Testis (tissue), 3 donors: Measurements from ENCODE around the gene C12orf75. TPM values are rescaled to one million over a fixed set of nuclear protein-coding genes. Genes with fewer than 3 reads are reported as not detected.

Experiments
- DNase-seq: peaks from one replicate; pipeline ENCODE4 v3.0.0-alpha.2; 2019
- H3K27ac ChIP-seq, 2 donors: fragments of 200-600 bp; sonication (generic); one replicate each; pipeline ENCODE4 v1.5.1; 2019
- H3K27me3 ChIP-seq: fragments of 200-600 bp; sonication (generic); one replicate; pipeline ENCODE4 v1.5.1; 2019
- H3K36me3 ChIP-seq: fragments of 200-600 bp; sonication (generic); one replicate; pipeline ENCODE4 v1.5.1; 2017; ENCODE audit warnings: low read depth; ENCODE audit errors: missing control alignments
- H3K4me1 ChIP-seq: fragments of 200-600 bp; sonication (generic); one replicate; pipeline ENCODE4 v1.5.1; 2019
- H3K4me3 ChIP-seq, 2 donors: fragments of 200-600 bp; sonication (generic); one replicate each; pipeline ENCODE4 v1.5.1; 2017 to 2019
- H3K9me3 ChIP-seq: fragments of 200-600 bp; sonication (generic); one replicate; pipeline ENCODE4 v1.5.1; 2017
- POLR2A ChIP-seq: fragments of 450-650 bp; IDR thresholded peaks from one replicate; pipeline ENCODE4 v1.6.1; 2017; ENCODE audit warnings: antibody characterized with exemption, mild to moderate bottlenecking, moderate library complexity
- WGBS, 2 donors: methylation state at CpG; one replicate each; pipeline ENCODE4 v1.1.5; 2018; 5-methylcytosine and 5-hydroxymethylcytosine counted together
- intact Hi-C: fragments of 100-400 bp; cut with DNase I; formaldehyde crosslinking; loops from one replicate; pipeline ENCODE4 v1.15.1; 2023; ENCODE audit warnings: low total_unique reads
- polyA plus RNA-seq: library from polyadenylated mRNA; stranded (reverse); fragments of 350-450 nt; fragmentation: Illumina TruSeq; extraction: RNeasy Lipid Tissue Mini Kit (QIAGEN cat#74804); gene quantifications from one replicate; pipeline ENCODE4 v1.2.3, GENCODE V29; 2014; ENCODE audit warnings: low read depth, low replicate concordance; ENCODE audit not compliant: insufficient read depth
- total RNA-seq, 2 donors: library from RNA; depleted of rRNA; stranded (reverse); fragments of >200 nt; gene quantifications; one replicate each; pipeline ENCODE4 v1.2.3, GENCODE V29; 2016
- TF ChIP-seq, protein P1 (sequence below), 3 experiments: fragments of 450-650 bp in 2 of 3; fragments of 200-600 bp in 1 of 3; sonication (generic) in 1 of 3; IDR thresholded peaks; one replicate each; pipeline ENCODE4 v1.5.1; 2016 to 2019; ENCODE audit warnings: antibody characterized with exemption in 3 of 3, mild to moderate bottlenecking in 2 of 3, moderate library complexity in 1 of 3

C12orf75 gene
- total and polyA plus RNA-seq, 3 donors from 2014 or later, result 112 to 144 (median 121) TPM

DNA sequence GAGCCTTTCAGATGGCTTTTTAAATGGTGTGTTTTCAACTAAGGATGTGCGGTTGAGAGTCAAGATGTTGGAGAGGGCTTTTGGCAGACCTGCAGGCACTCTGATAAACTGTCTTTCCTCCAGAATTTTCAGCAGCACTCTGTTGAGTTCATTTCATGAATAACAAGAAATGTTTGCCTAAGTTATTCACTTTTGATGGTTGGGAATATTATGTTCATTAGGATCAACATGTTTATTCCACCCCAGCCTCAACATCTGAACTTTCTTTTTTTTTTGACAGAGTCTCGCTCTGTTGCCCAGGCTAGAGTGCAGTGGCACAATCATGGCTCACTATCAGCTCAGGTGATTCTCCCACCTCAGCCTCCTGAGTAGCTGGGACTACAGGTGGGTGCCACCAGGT, 68.4 kb downstream of the C12orf75 start:
- TF ChIP-seq, protein P1, sequence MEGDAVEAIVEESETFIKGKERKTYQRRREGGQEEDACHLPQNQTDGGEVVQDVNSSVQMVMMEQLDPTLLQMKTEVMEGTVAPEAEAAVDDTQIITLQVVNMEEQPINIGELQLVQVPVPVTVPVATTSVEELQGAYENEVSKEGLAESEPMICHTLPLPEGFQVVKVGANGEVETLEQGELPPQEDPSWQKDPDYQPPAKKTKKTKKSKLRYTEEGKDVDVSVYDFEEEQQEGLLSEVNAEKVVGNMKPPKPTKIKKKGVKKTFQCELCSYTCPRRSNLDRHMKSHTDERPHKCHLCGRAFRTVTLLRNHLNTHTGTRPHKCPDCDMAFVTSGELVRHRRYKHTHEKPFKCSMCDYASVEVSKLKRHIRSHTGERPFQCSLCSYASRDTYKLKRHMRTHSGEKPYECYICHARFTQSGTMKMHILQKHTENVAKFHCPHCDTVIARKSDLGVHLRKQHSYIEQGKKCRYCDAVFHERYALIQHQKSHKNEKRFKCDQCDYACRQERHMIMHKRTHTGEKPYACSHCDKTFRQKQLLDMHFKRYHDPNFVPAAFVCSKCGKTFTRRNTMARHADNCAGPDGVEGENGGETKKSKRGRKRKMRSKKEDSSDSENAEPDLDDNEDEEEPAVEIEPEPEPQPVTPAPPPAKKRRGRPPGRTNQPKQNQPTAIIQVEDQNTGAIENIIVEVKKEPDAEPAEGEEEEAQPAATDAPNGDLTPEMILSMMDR (IDR thresholded peaks at IDR 0.05), result no peak
- TF ChIP-seq POLR2A, result no peak
- H3K36me3 ChIP-seq, result no peaks in the 10 kb centered on the region
- H3K9me3 ChIP-seq, result no peaks in the 10 kb centered on the region
- no peak overlapping the region for H3K27ac ChIP-seq
- no peaks in the 10 kb centered on the region for H3K4me1 ChIP-seq
- no peak for DNase-seq
- intact Hi-C loops, result no loop called here
- H3K27me3 ChIP-seq, result no peaks in the 10 kb centered on the region
- 81 to 89% methylated on average over 2 of the region's 2 CpGs for WGBS, 2 donors
- no peak overlapping the region for H3K4me3 ChIP-seq

DNA sequence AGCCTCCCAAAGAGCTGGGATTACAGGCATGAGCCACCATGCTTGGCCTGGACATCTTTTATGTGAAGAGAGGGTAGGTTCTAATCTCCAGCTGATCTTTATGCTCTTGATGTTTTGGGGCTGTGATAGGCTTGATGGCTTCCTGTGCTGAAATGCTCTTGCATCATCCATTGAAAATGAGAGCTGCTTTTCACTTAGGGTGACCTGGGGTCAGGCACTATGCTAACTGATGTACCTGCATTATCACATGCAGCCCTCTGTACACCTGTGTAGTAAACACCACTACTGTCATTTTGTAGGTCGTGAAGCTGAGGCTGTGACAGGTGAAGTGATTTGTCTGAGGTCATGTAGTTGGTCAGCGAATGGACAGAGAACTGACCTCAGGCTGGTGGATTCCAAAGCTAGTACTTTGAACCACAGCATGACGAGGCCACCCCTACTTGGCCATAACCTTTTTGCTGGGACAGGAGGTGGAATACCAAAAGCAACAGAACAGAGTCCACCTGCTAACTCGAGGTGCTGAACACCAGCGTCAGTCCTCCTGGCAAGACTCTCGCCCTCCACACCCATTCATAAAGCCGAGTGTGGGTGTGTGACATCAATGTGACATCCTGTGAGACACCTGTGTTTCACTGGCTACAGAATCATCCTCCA, 69.1 kb downstream of the C12orf75 start:
- Histone ChIP-seq H3K36me3 (no peaks in the 10 kb centered on the region), H3K9me3 (no peaks in the 10 kb centered on the region), H3K27me3 (no peaks in the 10 kb centered on the region), H3K4me3 (no peak overlapping the region), H3K27ac (no peak overlapping the region), H3K4me1 (no peaks in the 10 kb centered on the region)
- WGBS, 2 donors, result 85 to 94% methylated on average over 7 of the region's 7 CpGs
- no peak for DNase-seq
- intact Hi-C loops, result no loop called here
- TF ChIP-seq, protein P1 (IDR thresholded peaks at IDR 0.05), result no peak
- TF ChIP-seq POLR2A, result no peak

DNA sequence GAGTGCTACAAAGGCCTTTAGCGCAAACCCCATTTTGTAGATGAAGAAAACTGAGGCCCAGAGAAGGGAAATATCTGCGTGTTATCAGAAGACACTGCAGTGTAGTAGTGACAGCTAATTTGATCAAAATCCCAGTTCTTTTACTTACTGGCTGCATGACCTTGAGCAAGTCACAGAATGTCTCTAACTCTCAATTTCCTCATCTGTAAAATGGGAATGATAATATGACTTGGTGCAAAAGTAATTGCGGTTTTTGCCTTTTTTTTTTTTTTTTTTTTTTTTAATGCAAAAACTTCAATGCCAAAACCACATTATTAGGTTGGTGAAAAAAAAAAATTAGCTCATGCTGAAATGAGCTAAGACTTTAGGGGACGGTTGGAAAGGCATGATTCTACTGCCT, 69.7 kb downstream of the C12orf75 start:
- TF ChIP-seq POLR2A, result no peak
- TF ChIP-seq, protein P1 (IDR thresholded peaks at IDR 0.05), result no peak
- no peak for DNase-seq
- Histone ChIP-seq H3K36me3 (no peaks in the 10 kb centered on the region), H3K9me3 (no peaks in the 10 kb centered on the region), H3K4me3 (no peak overlapping the region), H3K4me1 (no peaks in the 10 kb centered on the region), H3K27me3 (no peaks in the 10 kb centered on the region), H3K27ac (no peak overlapping the region)
- intact Hi-C loops, result no loop called here
- 93% methylated on average over 4 of the region's 4 CpGs for WGBS, 2 donors

DNA sequence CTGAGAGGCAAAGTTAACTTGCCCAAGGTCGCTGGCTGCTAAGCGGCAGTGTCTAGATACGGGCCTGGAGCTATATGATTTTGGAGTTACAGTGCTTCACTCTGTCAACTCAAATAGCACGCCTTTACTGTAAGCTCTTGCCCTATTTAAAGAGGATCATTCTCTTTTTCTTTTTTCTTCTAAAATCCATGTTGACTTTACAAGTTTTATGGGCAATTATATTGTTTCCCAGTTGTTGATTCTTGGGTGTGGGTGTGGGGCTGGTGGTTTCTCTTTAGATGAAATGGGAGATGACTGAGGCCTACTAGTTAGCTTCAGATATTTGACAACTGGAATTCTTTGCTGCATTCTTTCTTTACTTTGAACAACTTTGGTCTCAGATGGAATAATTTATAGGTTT, 70.7 kb downstream of the C12orf75 start:
- H3K4me1 ChIP-seq, result no peaks in the 10 kb centered on the region
- 87 to 93% methylated on average over 4 of the region's 4 CpGs for WGBS, 2 donors
- H3K9me3 ChIP-seq, result no peaks in the 10 kb centered on the region
- no peak for TF ChIP-seq POLR2A
- no peak overlapping the region for H3K27ac ChIP-seq
- no peaks in the 10 kb centered on the region for H3K27me3 ChIP-seq
- H3K4me3 ChIP-seq, result no peak overlapping the region
- no peak for DNase-seq
- intact Hi-C loops, result no loop called here
- H3K36me3 ChIP-seq, result no peaks in the 10 kb centered on the region

DNA sequence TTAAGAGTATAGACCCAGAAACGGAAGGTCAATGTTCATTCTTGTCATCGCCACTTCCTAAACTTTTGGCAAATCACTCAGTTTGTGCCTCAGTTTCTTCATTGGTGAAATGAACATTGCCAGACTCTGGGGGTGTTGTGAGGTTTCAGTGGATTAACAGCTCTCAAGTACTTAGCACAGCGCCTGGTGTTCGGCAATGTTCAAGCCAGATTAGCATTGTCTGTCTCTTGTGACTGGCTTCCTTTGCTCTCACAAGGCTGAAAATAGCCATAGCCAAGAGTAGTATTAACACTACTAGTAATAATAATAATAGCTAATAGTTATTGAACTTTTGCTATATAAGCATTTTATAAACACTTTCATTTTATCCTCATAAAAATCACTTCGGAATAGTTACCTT, 71.9 kb downstream of the C12orf75 start:
- intact Hi-C loops, result no loop called here
- no peak for TF ChIP-seq POLR2A
- TF ChIP-seq, protein P1 (IDR thresholded peaks at IDR 0.05), result no peak
- 91 to 94% methylated on average over 5 of the region's 5 CpGs for WGBS, 2 donors
- Histone ChIP-seq H3K9me3 (no peaks in the 10 kb centered on the region), H3K36me3 (no peaks in the 10 kb centered on the region), H3K4me1 (no peaks in the 10 kb centered on the region), H3K4me3 (no peak overlapping the region), H3K27ac (no peak overlapping the region), H3K27me3 (no peaks in the 10 kb centered on the region)
- no peak for DNase-seq
